IPS-NIHi7 (cell line): ENCODE measurements around the gene MYL6.
"Not testable (repeated sequence)": the region's sequence is repeated elsewhere in the genome, so short reads cannot be mapped to it uniquely, and the experiment has no call there.

Source experiments
- DNase-seq: peaks from one replicate; pipeline ENCODE4 v3.0.0; 2012; ENCODE audit warnings: mixed read lengths; ENCODE audit errors: extremely low spot score

Gene MYL6

DNA sequence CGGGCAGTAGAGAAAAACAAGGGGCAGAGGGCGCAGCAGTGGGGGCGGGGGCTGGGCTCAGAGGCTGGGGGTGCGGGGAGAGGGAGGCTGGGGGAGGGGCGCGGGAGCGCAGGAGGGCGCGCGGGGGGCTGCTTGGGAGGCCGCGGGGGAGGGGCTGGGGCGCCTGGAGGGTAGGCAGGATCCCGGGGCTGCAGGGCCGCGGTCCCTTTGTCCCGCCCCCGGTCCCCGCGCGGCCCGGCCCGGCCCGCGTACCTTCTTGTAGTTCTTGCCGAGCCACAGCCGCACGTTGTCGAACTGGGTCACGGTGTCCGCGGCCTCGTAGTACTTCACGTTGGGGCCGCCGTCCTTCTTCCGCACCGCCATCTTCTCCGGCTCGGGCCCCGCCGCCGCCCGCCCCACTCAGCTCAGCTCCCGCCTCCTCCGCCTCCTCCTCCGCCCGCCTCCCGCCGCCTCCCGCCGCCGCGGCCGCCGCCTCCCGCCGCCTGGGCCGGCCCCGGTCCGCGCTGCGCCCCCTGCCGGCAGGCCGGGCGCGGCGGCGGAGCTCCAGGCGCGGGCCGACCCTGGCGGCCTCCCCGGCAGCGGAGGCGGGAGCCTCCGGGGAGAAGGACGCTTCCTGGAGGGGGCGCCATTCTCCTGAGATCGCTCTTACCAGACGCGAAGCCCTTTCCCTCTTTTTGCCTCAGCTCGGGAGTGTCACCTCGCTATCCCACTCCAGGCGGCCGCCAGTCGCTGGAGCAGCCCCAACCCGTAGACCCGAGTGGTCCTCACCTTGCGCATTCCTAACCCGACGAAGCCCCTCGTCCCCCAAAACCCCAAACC lies 31.1 kb downstream of the MYL6 start, which contains the start of gene SMARCC2:
Gene SMARCC2, minus strand, starts transcription at position 385 of the 819 bp plus-strand sequence. Its CDS starts 22 bp downstream, at position 363.
- DNase-seq, result peak; percentile 90

DNA sequence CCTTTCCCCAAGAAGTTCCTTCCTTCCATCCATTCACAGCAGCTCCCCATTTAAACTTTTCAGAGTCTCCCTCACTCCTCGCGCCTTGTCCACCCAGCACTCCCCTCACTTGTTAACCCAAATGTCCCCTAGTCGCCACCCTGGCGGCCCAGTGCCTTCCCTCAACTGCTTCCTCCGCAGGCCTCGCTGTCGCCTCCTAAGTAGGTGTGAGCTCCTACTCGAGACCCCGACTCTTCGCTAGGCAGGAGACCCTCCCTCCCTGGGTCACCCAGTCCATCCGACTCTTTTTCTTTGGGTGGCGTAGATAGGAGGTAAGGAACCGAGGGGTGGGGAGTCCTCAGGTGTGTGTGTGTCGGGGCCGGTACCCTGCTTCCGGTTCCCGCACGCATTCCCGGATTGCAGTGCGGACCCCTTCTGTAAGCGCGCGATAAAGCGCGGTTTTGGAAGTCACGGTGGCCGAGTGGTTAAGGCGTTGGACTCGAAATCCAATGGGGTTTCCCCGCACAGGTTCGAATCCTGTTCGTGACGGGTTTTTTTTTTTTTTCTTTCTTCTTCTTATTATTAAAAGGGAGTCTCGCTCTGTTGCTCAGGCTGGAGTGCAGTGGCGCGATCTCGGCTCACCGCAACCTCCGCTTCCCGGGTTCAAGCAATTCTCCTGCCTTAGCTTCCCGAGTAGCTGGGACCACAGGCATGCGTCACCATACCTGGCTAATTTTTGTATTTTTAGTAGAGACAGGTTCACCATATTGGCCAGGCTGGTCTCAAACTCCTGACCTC lies 31.9 kb downstream of the MYL6 start:
- peak; percentile 77 for DNase-seq

GRCh38 chr12:56190695-56191155 lies 32.6 kb downstream of the MYL6 start:
- DNase-seq, result no peak

DNA sequence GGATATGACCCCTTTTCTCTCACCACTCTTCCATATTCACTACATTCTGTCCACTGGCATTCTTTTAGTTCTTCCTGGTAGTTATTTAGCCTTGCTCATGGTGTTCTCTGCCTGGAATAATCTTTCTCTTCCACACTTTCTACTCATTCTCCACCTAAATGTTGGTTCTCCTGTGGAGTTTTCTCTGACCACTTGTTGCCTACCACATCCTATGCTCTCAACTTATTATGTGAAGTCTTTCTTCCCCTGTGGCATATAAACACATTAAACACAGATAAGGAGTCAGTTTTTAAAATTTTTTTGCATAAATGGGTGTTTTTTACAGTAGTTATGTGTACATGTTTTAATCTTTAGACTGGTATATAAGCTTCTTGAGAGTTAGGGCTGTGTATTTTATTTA lies 34.4 kb downstream of the MYL6 start:
- DNase-seq, result no peak

DNA sequence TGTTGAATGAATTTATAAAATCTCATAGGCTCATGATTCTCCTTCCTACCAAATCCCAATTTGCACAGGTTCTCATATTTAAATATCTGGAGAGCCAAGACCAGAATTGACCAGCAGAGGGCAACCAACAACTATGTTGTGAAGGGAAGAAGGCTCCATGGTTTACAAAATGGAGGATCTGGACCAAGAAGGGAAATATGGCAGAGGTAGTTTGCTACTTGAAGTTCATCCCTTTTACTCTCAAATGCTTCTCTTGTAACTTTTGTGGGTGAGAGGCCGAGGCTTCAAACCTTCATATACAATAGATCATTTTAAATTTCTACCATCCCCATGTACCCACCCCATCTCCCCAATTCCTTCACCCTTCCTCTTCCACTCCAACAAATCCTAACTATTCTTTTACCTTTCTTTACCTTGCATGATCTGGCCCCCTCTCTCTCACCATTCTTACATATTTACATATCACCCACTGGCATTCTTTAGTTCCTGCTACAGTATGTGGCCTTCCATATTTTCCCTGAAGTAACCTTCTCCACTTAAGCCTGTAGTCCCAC lies 34.9 kb downstream of the MYL6 start:
- DNase-seq, result peak; percentile 63

GRCh38 chr12:56196818-56197550 lies 38.8 kb downstream of the MYL6 start:
- DNase-seq, result not testable (repeated sequence)

- DNase-seq, result no peak
These were observed 39.9 kb downstream of the MYL6 start for GRCh38 chr12:56197921-56198635.

DNA sequence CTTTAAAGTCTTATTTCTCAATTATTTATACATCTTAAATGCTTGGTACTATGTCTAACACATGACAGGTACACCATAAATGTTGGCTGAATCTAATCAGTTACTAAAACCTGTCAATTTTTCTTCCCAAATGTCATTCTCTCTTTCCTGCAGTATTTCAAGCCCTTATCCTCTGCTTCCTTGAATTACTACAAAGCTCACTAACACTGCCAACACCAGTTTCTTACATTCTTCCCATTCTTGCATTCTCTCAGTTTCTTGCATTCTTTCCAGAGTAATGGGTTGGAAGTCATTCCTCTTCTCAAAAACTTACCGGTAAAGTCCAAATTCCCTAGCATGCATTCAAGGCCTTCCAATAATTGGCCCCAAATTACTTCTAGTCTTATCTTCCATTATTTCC lies 40.7 kb downstream of the MYL6 start:
- no peak for DNase-seq

DNA sequence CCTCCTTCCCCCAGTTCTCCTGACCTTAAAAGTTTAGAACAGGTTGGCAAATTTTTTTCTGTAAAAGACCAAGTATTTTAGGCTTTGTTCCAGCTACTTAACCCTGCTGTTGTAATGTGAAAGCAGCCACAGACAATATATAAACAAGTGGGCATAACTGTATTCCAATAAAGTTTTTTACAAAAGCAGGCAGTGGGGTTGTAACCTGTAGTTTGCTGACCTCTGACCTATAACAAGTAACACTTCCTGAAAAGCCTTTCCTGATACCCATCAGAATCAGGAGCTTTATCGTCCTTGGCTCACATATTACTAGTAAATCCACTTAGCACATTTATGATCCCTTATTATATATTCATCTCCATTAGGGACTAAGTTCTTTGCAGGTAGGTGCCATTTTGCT lies 44.2 kb downstream of the MYL6 start:
- no peak for DNase-seq

GRCh38 chr12:56202838-56203237 lies 44.7 kb downstream of the MYL6 start:
- no peak for DNase-seq

GRCh38 chr12:56204275-56204674 lies 46.1 kb downstream of the MYL6 start:
- DNase-seq, result no peak

GRCh38 chr12:56205445-56205844 lies 47.3 kb downstream of the MYL6 start:
- no peak for DNase-seq

GRCh38 chr12:56206452-56207166 lies 48.5 kb downstream of the MYL6 start:
- DNase-seq, result peak; percentile 84

- DNase-seq, result no peak
These were observed 49.8 kb downstream of the MYL6 start for GRCh38 chr12:56208006-56208405.
